Immature natural killer cell (primary cell): ENCODE results near the gene CST5. TPM values are rescaled to one million over a fixed set of nuclear protein-coding genes. Genes with fewer than 3 reads are reported as not detected.
"Not testable (repeated sequence)": the region's sequence is repeated elsewhere in the genome, so short reads cannot be mapped to it uniquely, and the experiment has no call there.

Experiments
- DNase-seq, 3 donors: peaks; one replicate each; pipeline ENCODE4 v3.0.0; 2022; ENCODE audit warnings: mixed read lengths in 1 of 3
- H3K27ac Mint-ChIP-seq, 6 donors: one replicate each; pipeline ENCODE4 v1.8.0; 2020; ENCODE audit warnings: mixed read lengths in 6 of 6, mild to moderate bottlenecking in 5 of 6, inconsistent platforms in 4 of 6, moderate library complexity in 3 of 6
- H3K27me3 Mint-ChIP-seq, 3 donors: one replicate each; pipeline ENCODE4 v1.8.0; 2020 to 2021; ENCODE audit warnings: low read depth in 3 of 3, mild to moderate bottlenecking in 3 of 3, mixed read lengths in 3 of 3, moderate library complexity in 3 of 3, inconsistent platforms in 1 of 3
- H3K36me3 Mint-ChIP-seq, 3 donors: one replicate each; pipeline ENCODE4 v1.8.0; 2020; ENCODE audit warnings: mixed read lengths in 3 of 3, inconsistent platforms in 2 of 3, mild to moderate bottlenecking in 2 of 3
- H3K4me1 Mint-ChIP-seq, 2 donors: one replicate each; pipeline ENCODE4 v1.8.0; 2020; ENCODE audit warnings: inconsistent platforms in 2 of 2, mild to moderate bottlenecking in 2 of 2, mixed read lengths in 2 of 2, moderate library complexity in 1 of 2
- H3K4me3 Mint-ChIP-seq, 5 donors: one replicate each; pipeline ENCODE4 v1.8.0; 2020; ENCODE audit warnings: mild to moderate bottlenecking in 5 of 5, mixed read lengths in 5 of 5, inconsistent platforms in 3 of 5, moderate library complexity in 3 of 5
- H3K9me3 Mint-ChIP-seq, 6 donors: one replicate each; pipeline ENCODE4 v1.8.0; 2020; ENCODE audit warnings: mild to moderate bottlenecking in 6 of 6, mixed read lengths in 6 of 6, inconsistent platforms in 4 of 6, moderate library complexity in 3 of 6
- polyA plus RNA-seq, 3 donors: library from polyadenylated mRNA; unstranded; fragments of 300-500 nt; fragmentation: Illumina TruSeq; gene quantifications; one replicate each; pipeline ENCODE4 v1.2.3, GENCODE V29; 2021

The CST5 gene
- polyA plus RNA-seq, 3 donors from 2014 or later: not detected

DNA sequence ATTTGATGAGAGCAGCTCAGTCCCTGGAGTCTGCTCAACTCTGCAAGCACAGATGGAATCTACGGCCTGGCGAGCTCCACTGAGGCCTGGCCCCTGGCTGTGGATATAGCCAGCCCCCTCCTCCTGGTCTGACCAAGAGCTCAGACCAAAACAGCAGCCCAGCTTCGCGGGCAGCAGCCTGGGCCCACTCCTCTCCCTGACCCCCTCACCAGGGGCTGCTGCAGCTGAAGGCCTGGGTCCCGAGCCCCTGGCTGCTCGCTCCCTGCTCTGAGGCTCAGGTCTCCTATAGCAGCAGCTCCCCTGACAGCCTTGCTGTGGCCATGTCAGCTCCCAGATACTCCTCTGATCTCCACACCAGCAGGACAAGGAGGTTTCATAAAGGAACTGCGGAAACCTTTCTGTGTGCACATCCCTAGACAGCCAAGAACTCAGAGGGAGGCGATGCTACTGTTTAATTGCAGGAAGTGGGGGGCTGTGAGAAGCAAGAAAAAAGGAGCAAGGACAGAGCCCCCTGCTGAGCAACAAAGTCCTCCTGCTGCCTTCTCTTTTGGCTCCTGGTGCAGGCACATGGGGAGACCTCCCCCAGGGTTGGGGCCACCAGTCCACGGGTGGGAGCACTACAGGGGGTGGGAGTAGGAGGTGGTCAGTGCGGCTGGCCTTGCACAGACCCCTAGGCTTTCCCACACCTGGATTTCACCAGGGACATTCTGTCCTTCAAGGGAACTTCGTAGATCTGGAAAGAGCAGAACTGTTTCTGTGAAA is 38.7 kb upstream of the CST5 start:
- peaks cover 0 to 4% (median 0%) of the 10 kb centered on the region in 3 donors for H3K36me3 Mint-ChIP-seq
- no peaks in the 10 kb centered on the region for H3K9me3 Mint-ChIP-seq
- DNase-seq: no peak
- peak overlapping the region in 1 of 6 donors; percentile 34 for H3K27ac Mint-ChIP-seq
- no peak overlapping the region for H3K4me3 Mint-ChIP-seq
- peaks cover 20 to 25% of the 10 kb centered on the region in 2 donors for H3K4me1 Mint-ChIP-seq
- H3K27me3 Mint-ChIP-seq: peaks cover 2 to 7% (median 3%) of the 10 kb centered on the region in 3 donors

DNA sequence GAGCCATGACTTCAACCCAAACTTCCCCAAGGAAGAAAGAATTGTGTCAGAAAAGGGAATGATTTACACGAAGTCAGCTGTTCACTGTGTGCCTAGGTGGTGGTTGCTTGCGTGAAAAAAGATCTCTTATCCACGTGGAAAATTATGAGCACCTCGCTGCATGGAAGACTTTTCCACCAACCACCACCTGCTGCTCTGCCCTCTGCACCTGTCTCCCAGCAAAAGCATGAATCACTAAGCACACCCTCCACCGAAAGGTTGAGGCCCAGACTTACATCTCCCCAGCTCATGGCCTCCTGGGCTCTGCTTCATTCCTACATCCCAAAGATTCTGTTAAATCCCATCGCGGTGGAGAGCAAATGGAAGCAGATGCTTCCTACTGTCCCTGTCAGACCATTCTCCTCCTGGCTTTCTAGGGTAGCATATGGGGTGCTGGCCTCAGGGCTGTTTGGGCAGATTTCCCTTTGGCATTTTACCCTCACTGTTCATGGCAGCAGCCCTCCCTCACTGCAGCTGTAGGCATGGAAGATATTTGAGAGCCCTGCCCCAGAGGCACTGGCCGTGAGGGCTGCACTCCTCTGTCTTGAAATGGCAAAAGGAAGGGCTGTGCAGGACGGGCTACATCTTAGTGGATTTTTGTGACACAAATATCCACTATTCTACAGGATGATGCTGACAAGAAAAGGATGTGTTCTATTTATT is 37.6 kb upstream of the CST5 start:
- H3K4me1 Mint-ChIP-seq: peaks cover 20 to 21% of the 10 kb centered on the region in 2 donors
- H3K9me3 Mint-ChIP-seq: no peaks in the 10 kb centered on the region
- no peaks in the 10 kb centered on the region for H3K36me3 Mint-ChIP-seq
- no peak overlapping the region for H3K4me3 Mint-ChIP-seq
- no peak for DNase-seq
- no peak overlapping the region for H3K27ac Mint-ChIP-seq
- H3K27me3 Mint-ChIP-seq: peaks cover 5 to 10% (median 6%) of the 10 kb centered on the region in 3 donors

DNA sequence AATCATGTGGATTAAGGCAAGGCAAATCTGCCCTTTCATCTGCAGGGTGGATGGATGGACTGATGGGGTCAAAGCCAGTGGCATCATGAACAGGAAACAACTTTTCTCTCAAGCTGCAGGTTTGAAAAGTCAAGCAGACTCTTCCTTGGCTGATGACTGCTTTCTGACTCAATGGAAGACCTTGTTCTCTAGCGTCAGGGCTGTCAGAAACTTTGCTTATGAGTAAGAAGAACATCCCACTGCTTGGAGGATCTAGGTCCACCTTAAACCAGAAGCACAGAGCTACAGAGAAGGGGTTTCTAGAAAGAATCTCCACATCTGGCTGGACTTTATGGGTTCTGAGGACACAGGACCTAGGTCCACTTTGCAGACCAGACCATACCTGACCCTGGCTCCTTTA is 36.3 kb upstream of the CST5 start:
- no peak for DNase-seq
- Mint-ChIP-seq H3K9me3 (no peaks in the 10 kb centered on the region), H3K36me3 (no peaks in the 10 kb centered on the region), H3K4me3 (no peak overlapping the region), H3K27me3 (peaks cover 5 to 13% (median 6%) of the 10 kb centered on the region in 3 donors), H3K27ac (no peak overlapping the region), H3K4me1 (peaks cover 17 to 18% of the 10 kb centered on the region in 2 donors)

DNA sequence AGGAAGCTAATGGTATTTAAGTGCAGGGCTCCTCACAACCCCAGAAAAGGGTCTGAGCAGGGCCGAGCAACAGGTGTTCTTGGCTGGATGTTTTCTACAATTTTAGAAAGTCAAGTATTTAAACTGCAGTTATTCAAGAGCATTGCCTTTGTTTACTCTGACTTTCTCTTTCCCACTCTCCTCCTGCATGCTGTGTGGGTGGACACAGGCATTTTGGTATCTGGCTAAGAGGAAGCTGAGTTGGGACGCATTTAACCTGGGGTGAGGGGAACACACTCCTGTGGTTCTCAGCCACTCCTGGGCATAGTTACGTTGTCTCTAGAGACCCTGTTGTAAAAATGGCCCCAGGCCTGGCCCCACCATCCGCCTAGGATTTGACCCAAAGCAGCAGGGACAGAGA is 34.9 kb upstream of the CST5 start:
- H3K27me3 Mint-ChIP-seq: peaks cover 5 to 13% (median 6%) of the 10 kb centered on the region in 3 donors
- not testable (repeated sequence) for H3K27ac Mint-ChIP-seq

DNA sequence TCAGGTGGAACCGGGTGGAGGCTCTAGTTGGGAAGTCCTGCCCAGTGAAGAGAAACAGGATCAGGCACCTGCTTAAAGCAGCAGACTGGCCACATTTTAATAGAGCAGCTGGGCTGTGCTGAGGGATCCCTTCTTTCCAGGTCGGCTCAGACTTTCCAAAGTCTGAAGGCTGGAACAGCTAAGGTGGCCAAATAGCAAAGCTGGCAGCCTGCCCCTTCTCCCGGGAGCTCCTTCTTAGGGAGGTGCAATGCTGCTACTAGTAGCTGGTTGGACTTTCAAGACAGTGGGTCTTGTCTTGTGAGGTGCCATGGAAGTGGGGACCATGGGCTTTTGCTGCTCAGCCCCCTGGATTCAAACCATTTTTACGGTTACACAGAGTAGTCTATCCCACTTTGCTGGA is 30.7 kb upstream of the CST5 start:
- peaks cover 0 to 28% (median 18%) of the 10 kb centered on the region in 6 donors for H3K9me3 Mint-ChIP-seq
- H3K27ac Mint-ChIP-seq: no peak overlapping the region
- no peaks in the 10 kb centered on the region for H3K4me1 Mint-ChIP-seq
- H3K27me3 Mint-ChIP-seq: peaks cover 6 to 17% (median 16%) of the 10 kb centered on the region in 3 donors
- DNase-seq: no peak
- no peak overlapping the region for H3K4me3 Mint-ChIP-seq
- H3K36me3 Mint-ChIP-seq: peaks cover 4 to 19% (median 13%) of the 10 kb centered on the region in 3 donors

More for the DNA sequence above, 34.9 kb upstream of the CST5 start:
- not testable (repeated sequence) for H3K4me1 Mint-ChIP-seq, H3K4me3 Mint-ChIP-seq, H3K36me3 Mint-ChIP-seq, DNase-seq, H3K9me3 Mint-ChIP-seq

DNA sequence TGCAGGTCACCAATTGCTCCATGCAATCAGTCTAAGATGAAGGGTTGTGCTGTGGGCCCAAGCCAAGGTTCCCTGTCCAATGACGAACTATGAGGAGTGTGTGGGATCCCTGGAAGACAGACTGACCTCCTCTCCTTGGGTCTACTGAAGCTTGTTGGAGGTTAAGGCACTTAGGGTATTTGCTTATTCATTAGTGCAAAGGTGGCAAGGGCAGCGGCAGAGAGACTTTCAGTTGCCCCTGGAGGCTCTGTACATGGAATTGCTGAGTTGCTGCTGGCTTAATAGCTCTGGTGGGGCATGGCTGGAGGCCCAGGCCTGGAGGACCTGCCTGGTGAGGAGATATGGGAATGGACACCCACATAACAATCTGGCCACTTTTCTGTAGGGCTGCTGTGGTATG is 29.8 kb upstream of the CST5 start:
- Mint-ChIP-seq H3K27me3 (peaks cover 6 to 20% (median 16%) of the 10 kb centered on the region in 3 donors), H3K4me1 (no peaks in the 10 kb centered on the region), H3K9me3 (peaks cover 0 to 30% (median 18%) of the 10 kb centered on the region in 6 donors), H3K27ac (no peak overlapping the region), H3K4me3 (no peak overlapping the region), H3K36me3 (peaks cover 4 to 19% (median 13%) of the 10 kb centered on the region in 3 donors)
- DNase-seq: no peak

DNA sequence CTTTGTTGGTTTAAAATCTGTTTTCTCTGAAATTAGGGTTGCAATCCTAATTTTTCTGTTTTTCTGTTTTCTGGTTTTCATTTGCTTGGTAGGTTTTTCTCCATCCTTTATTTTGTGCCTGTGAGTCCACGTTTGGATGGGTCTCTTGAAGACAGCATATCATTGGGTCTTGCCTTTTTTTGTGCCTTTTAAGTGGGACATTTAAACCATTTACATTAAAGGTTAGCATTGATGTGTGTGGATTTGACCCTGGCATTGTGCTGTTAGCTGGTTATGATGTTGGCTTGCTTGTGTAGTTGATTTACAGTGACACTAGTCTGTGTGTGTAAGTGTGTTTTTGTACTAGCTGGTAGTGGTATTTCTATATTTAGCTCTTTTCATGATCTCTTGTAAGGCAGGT is 28.0 kb upstream of the CST5 start:
- H3K27me3 Mint-ChIP-seq: peaks cover 7 to 15% (median 15%) of the 10 kb centered on the region in 3 donors
- DNase-seq: no peak
- peaks cover 6 to 9% of the 10 kb centered on the region in 2 donors for H3K4me1 Mint-ChIP-seq
- no peak overlapping the region for H3K4me3 Mint-ChIP-seq
- H3K9me3 Mint-ChIP-seq: peaks cover 2 to 35% (median 22%) of the 10 kb centered on the region in 6 donors
- H3K27ac Mint-ChIP-seq: no peak overlapping the region
- peaks cover 4 to 19% (median 13%) of the 10 kb centered on the region in 3 donors for H3K36me3 Mint-ChIP-seq

DNA sequence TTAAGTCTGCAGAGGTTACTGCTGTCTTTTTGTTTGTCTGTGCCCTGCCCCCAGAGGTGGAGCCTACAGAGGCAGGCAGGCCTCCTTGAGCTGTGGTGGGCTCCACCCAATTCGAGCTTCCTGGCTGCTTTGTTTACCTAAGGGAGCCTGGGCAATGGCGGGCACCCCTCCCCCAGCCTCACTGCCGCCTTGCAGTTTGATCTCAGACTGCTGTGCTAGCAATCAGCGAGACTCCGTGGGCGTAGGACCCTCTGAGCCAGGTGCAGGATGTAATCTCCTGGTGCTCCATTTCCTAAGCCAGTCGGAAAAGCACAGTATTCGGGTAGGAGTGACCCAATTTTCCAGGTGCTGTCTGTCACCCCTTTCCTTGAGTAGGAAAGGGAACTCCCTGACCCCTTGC is 22.8 kb upstream of the CST5 start:
- not testable (repeated sequence) for H3K36me3 Mint-ChIP-seq, H3K27me3 Mint-ChIP-seq
- H3K4me3 Mint-ChIP-seq: peak overlapping the region in 2 of 5 donors; percentile 52 to 58
- DNase-seq: peak in 1 of 3 donors; percentile 33
- H3K9me3 Mint-ChIP-seq: peaks cover 4 to 19% (median 13%) of the 10 kb centered on the region in 6 donors
- peaks cover 6 to 12% of the 10 kb centered on the region in 2 donors for H3K4me1 Mint-ChIP-seq
- peak overlapping the region in 2 of 6 donors; percentile 46 to 54 for H3K27ac Mint-ChIP-seq

DNA sequence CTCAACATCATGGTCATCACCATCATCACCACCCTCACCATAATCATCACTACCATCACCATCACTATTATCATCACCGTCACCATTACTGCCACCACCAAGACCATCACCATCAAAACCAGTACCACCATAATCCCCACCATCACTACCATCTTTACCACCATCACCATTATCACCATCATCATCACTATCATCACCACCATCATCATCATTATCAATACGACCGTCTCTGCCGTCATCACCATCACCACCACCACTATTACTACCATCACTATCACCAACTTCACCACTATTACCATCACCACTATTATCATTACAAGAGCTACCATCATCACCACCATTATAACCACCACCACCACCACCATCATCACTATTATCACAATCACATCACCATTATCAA is 11.3 kb upstream of the CST5 start:
- not testable (repeated sequence) for DNase-seq, H3K9me3 Mint-ChIP-seq, H3K4me1 Mint-ChIP-seq, H3K4me3 Mint-ChIP-seq, H3K27ac Mint-ChIP-seq, H3K36me3 Mint-ChIP-seq
- H3K27me3 Mint-ChIP-seq: peaks cover 0 to 20% (median 6%) of the 10 kb centered on the region in 3 donors

DNA sequence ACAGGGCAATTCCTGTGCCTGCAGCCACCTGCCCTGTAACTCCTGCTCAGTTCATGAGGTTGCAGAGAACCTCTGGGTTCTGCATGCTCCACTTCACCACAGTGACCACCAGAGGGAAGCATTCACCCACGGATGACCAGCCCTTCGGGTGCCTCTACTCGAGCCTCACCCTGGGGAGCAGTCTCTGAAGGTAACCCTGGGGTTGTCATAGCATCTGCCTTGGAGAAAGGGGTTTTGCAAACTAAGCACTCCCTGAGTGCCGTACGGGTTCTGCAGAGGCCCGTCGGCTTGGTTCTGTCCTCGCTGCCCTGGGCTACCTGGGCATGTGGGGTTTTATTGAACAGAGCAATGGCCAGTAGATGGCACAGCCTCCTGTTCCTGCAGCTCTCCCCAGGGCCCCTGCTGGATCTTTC is 10.2 kb upstream of the CST5 start:
- peaks cover 0 to 13% (median 6%) of the 10 kb centered on the region in 3 donors for H3K27me3 Mint-ChIP-seq
- H3K4me1 Mint-ChIP-seq: no peaks in the 10 kb centered on the region
- H3K4me3 Mint-ChIP-seq: no peak overlapping the region
- DNase-seq: peak; percentile 61 to 78 (median 62)
- H3K27ac Mint-ChIP-seq: no peak overlapping the region
- H3K9me3 Mint-ChIP-seq: no peaks in the 10 kb centered on the region
- no peaks in the 10 kb centered on the region for H3K36me3 Mint-ChIP-seq

DNA sequence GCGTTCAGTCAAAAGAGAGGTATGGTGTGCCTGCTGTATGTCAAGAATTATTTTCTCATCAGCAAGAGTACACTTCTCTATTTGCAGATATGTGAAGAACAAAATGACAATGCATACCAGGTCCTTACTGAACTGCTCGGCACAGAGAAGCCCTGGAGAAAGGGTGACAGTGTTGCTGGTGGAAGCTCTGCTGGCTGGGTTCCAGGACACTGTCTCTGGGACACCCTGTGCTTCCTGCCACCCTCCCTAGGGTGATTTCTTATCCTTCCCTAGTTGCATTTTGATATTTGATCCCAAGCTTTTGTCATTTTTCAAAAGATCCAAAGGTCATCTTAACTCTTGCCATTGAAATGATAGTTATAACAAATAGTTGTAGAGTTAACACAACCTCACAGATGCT is 8.3 kb upstream of the CST5 start:
- no peak overlapping the region for H3K27ac Mint-ChIP-seq
- no peak for DNase-seq

DNA sequence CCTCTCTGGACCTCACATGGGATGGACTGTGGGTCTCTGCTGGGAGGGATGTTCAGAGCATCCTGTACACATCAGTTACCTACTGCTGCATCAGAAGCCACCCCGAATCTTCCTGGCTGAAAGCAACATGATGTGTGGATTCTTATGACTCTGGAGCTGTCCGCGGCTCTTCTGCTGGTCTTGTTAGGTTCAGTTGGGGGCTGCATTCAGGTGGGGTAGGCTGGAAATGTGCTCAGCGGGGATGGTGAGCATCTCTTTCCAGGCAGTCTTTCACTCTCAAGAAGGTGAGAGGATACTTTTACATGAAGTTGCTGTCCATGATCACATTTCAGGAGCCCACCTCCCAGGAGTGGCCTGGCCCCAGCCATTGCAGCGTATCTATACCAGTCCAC is 5.2 kb upstream of the CST5 start:
- Mint-ChIP-seq H3K4me3 (no peak overlapping the region), H3K9me3 (no peaks in the 10 kb centered on the region), H3K27ac (no peak overlapping the region), H3K36me3 (no peaks in the 10 kb centered on the region), H3K4me1 (no peaks in the 10 kb centered on the region), H3K27me3 (peaks cover 0 to 7% (median 2%) of the 10 kb centered on the region in 3 donors)
- no peak for DNase-seq

More for the DNA sequence above, 8.3 kb upstream of the CST5 start:
- Mint-ChIP-seq H3K9me3 (no peaks in the 10 kb centered on the region), H3K27me3 (peaks cover 0 to 6% (median 4%) of the 10 kb centered on the region in 3 donors), H3K4me3 (no peak overlapping the region), H3K36me3 (no peaks in the 10 kb centered on the region), H3K4me1 (no peaks in the 10 kb centered on the region)

DNA sequence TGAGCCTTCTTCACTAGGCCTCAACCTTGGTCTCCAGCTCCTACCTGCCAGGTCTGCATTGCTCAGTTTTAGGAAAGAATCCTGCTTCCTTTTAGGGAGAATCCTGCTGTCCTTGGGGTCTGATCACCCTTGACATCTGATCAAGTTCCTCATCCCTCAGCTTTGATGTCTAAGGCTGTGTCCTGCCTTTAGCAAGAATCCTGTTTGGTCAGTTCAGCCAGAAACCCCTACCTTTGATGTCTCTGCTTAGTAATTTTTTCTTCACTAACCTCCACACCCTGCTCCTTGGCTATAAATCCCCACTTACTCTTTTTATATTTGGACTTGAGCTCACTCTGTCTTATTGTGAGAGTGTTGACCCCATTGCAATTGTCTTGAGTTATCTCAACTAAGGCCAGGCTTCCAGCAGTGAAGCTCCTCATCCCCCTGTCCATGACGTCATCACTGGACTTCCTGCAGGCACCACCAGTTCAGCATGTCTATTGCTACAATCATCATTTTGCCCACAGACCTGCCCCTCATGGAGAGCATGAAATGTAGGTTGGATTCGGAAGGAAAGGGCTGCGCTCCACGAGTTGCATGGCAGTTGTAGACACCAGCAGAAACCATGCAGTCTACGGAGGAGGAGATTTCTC is 4.7 kb upstream of the CST5 start:
- peaks cover 0 to 7% (median 2%) of the 10 kb centered on the region in 3 donors for H3K27me3 Mint-ChIP-seq
- no peak for DNase-seq
- H3K9me3 Mint-ChIP-seq: no peaks in the 10 kb centered on the region
- H3K4me3 Mint-ChIP-seq: no peak overlapping the region
- no peaks in the 10 kb centered on the region for H3K36me3 Mint-ChIP-seq
- H3K27ac Mint-ChIP-seq: no peak overlapping the region
- H3K4me1 Mint-ChIP-seq: no peaks in the 10 kb centered on the region

DNA sequence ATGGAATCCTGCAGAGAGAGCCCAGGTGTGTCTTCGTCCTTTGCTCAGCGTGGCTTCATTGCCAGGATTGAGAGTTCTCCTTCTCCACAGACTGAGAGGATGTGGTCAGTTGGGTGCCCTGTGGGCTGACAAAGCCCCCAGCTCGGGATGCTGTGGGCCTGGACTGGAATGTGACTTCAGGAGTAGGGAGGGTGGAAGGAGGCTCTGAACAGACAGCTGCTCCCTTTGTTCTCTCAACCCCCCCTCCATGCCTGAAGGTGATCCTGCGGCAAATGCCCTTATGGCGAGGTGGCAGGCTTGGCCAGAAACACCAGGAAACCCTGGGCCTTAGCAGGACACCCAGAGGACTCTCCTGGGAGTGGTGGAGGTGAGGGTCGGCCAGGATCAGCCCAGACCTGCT is 1.8 kb upstream of the CST5 start:
- Mint-ChIP-seq H3K27me3 (peaks cover 0 to 3% (median 0%) of the 10 kb centered on the region in 3 donors), H3K4me1 (no peaks in the 10 kb centered on the region), H3K27ac (no peak overlapping the region), H3K36me3 (no peaks in the 10 kb centered on the region), H3K9me3 (no peaks in the 10 kb centered on the region), H3K4me3 (no peak overlapping the region)
- DNase-seq: no peak
